ENCODE results near the gene SPOPL. TPM values are rescaled to one million over a fixed set of nuclear protein-coding genes. Genes with fewer than 3 reads are reported as not detected.

The SPOPL gene
- polyA plus RNA-seq, 1 donor from 2014 or later: 16.4 TPM

- TF ChIP-seq MXI1 (conservative IDR thresholded peaks at IDR 0.05; ENCODE audit: poor library complexity, severe bottlenecking) (no peak), SMC3 (conservative IDR thresholded peaks at IDR 0.05; ENCODE audit: poor library complexity) (no peak), POLR2AphosphoS5 (IDR thresholded peaks at IDR 0.05) (no peak), EZH2 (IDR thresholded peaks at IDR 0.05; ENCODE audit: borderline replicate concordance, insufficient read depth, low read length, poor library complexity, severe bottlenecking) (no peak), TAF1 (IDR thresholded peaks at IDR 0.05; ENCODE audit: low read depth) (no peak), EP300 (conservative IDR thresholded peaks at IDR 0.05; ENCODE audit: poor library complexity, severe bottlenecking) (no peak), RAD21 (conservative IDR thresholded peaks at IDR 0.05) (no peak)
- TF ChIP-seq, protein P1, sequence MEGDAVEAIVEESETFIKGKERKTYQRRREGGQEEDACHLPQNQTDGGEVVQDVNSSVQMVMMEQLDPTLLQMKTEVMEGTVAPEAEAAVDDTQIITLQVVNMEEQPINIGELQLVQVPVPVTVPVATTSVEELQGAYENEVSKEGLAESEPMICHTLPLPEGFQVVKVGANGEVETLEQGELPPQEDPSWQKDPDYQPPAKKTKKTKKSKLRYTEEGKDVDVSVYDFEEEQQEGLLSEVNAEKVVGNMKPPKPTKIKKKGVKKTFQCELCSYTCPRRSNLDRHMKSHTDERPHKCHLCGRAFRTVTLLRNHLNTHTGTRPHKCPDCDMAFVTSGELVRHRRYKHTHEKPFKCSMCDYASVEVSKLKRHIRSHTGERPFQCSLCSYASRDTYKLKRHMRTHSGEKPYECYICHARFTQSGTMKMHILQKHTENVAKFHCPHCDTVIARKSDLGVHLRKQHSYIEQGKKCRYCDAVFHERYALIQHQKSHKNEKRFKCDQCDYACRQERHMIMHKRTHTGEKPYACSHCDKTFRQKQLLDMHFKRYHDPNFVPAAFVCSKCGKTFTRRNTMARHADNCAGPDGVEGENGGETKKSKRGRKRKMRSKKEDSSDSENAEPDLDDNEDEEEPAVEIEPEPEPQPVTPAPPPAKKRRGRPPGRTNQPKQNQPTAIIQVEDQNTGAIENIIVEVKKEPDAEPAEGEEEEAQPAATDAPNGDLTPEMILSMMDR (IDR thresholded peaks at IDR 0.05; ENCODE audit: poor library complexity, severe bottlenecking): no peak
- TF ChIP-seq, protein P2, sequence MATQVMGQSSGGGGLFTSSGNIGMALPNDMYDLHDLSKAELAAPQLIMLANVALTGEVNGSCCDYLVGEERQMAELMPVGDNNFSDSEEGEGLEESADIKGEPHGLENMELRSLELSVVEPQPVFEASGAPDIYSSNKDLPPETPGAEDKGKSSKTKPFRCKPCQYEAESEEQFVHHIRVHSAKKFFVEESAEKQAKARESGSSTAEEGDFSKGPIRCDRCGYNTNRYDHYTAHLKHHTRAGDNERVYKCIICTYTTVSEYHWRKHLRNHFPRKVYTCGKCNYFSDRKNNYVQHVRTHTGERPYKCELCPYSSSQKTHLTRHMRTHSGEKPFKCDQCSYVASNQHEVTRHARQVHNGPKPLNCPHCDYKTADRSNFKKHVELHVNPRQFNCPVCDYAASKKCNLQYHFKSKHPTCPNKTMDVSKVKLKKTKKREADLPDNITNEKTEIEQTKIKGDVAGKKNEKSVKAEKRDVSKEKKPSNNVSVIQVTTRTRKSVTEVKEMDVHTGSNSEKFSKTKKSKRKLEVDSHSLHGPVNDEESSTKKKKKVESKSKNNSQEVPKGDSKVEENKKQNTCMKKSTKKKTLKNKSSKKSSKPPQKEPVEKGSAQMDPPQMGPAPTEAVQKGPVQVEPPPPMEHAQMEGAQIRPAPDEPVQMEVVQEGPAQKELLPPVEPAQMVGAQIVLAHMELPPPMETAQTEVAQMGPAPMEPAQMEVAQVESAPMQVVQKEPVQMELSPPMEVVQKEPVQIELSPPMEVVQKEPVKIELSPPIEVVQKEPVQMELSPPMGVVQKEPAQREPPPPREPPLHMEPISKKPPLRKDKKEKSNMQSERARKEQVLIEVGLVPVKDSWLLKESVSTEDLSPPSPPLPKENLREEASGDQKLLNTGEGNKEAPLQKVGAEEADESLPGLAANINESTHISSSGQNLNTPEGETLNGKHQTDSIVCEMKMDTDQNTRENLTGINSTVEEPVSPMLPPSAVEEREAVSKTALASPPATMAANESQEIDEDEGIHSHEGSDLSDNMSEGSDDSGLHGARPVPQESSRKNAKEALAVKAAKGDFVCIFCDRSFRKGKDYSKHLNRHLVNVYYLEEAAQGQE (IDR thresholded peaks at IDR 0.05; ENCODE audit: borderline replicate concordance): no peak
- no peaks in the 10 kb centered on the region for H4K20me1 ChIP-seq (ENCODE audit: insufficient read depth)
- H3K36me3 ChIP-seq (ENCODE audit: insufficient read depth, low read length): no peaks in the 10 kb centered on the region
- H3K79me2 ChIP-seq (replicated peaks; ENCODE audit: insufficient read depth, low read length): no peaks in the 10 kb centered on the region
- H3K27ac ChIP-seq (ENCODE audit: low read length): no peak overlapping the region
- H3K9ac ChIP-seq (ENCODE audit: low read length): no peak overlapping the region
- no peak overlapping the region for H3K4me3 ChIP-seq (ENCODE audit: low read length)
- no peaks in the 10 kb centered on the region for H3F3A ChIP-seq (ENCODE audit: insufficient read depth, low read length, poor library complexity, severe bottlenecking)
- no peaks in the 10 kb centered on the region for H3K9me3 ChIP-seq (ENCODE audit: low read length)
- H3K27me3 ChIP-seq (ENCODE audit: insufficient read depth, low read depth, low read length): no peaks in the 10 kb centered on the region
- H3K9me2 ChIP-seq (ENCODE audit: insufficient read depth, low read length): no peaks in the 10 kb centered on the region
- H2AFZ ChIP-seq (ENCODE audit: low read depth, low read length): no peak overlapping the region
- no peak overlapping the region for H3K4me2 ChIP-seq (ENCODE audit: low read length)
These were observed 15.0 kb upstream of the SPOPL start for GRCh38 chr2:138486363-138487198.

DNA sequence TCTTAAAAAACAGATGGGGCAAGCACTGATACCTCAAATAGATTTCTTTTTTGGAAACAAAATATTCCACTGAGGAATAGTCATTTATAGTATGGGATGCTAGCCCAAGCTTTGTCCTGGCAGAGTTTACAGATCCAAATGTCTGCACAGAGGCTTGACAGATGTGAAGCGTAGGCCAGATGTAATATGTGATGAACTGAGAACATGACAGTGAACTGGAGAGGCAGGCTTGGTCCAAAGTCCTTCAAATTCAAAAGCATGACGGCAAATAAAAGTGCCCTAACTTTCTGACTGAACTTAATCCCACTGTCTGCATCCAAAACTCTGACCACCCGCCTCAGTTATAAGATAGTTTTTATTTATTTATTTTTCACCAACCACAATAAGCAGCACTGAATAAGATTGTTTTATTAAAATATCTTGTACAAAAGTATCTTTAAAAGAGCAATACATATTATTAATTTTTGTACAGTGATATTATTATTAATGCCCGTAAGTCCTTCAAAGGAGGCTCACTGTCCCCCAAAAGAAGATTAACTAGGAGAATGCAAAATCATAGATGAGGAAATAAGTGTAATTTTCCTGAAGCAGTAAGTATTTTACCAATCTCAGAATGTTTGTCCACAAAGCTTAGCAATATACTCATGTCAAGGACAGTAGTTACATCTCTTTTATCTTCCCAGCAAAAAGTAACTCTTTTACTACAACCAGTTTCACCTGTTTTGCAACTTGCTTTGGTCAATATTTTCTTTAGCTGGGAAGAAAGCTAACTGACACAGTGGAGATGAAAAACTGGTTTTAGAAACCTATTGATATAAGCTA, 10.7 kb upstream of the SPOPL start:
- Histone ChIP-seq H2AFZ (ENCODE audit: low read depth, low read length) (no peak overlapping the region), H3K4me3 (ENCODE audit: low read length) (no peak overlapping the region), H3K79me2 (replicated peaks; ENCODE audit: insufficient read depth, low read length) (no peaks in the 10 kb centered on the region), H3K9ac (ENCODE audit: low read length) (no peak overlapping the region), H3K4me2 (ENCODE audit: low read length) (no peak overlapping the region), H3K36me3 (ENCODE audit: insufficient read depth, low read length) (no peaks in the 10 kb centered on the region), H3F3A (ENCODE audit: insufficient read depth, low read length, poor library complexity, severe bottlenecking) (no peaks in the 10 kb centered on the region), H3K27ac (ENCODE audit: low read length) (no peak overlapping the region), H3K9me3 (ENCODE audit: low read length) (no peaks in the 10 kb centered on the region), H3K9me2 (ENCODE audit: insufficient read depth, low read length) (no peaks in the 10 kb centered on the region), H3K27me3 (ENCODE audit: insufficient read depth, low read depth, low read length) (no peaks in the 10 kb centered on the region), H4K20me1 (ENCODE audit: insufficient read depth) (no peaks in the 10 kb centered on the region)
- TF ChIP-seq EZH2 (IDR thresholded peaks at IDR 0.05; ENCODE audit: borderline replicate concordance, insufficient read depth, low read length, poor library complexity, severe bottlenecking) (no peak), EP300 (conservative IDR thresholded peaks at IDR 0.05; ENCODE audit: poor library complexity, severe bottlenecking) (no peak), TAF1 (IDR thresholded peaks at IDR 0.05; ENCODE audit: low read depth) (no peak), RAD21 (conservative IDR thresholded peaks at IDR 0.05) (no peak), MXI1 (conservative IDR thresholded peaks at IDR 0.05; ENCODE audit: poor library complexity, severe bottlenecking) (no peak)
- TF ChIP-seq, protein P1 (IDR thresholded peaks at IDR 0.05; ENCODE audit: poor library complexity, severe bottlenecking): no peak
